Measurements from ENCODE around the gene CCDC197. TPM values are rescaled to one million over a fixed set of nuclear protein-coding genes. Genes with fewer than 3 reads are reported as not detected.

CCDC197 gene
- total RNA-seq, 3 donors from 2014 or later, result not detected

DNA sequence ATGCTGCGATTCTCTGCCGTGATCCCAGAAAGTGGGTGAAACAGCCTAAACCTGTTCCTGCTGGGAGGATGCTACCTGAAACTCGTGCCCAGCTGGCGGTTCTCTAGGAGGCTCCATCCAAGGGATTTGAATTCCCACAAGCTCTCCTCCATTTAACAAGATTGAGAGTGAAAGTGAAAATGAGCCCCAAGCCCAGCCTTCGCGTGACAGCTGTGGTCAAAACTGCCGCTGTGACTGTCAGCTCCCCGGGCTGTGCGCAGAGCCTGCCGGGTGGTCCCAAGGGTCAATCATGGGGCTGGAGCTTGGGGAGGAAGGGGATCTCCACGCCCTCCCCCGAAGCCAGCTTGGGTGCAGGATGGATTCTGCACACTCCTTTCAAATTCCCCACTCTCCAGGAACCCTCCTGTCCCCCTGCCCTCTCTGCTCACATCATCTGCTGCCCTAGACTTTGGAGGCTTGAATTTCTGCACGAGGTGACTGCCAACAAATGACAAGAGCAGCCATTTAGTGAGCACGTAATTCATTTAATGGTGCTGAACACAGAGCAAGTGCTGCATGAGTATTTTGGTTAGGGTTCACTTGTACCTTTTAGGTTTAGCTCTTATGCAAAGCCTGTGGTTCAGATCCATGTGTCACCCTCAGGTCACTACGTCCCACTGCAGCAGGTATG, 26.0 kb upstream of the CCDC197 start:
- intact Hi-C loops (cut with DNase I; ENCODE audit: low total_unique reads), result no loop called here
- H3K9me3 ChIP-seq, result no peaks in the 10 kb centered on the region
- H3K4me3 ChIP-seq, result peak overlapping the region; percentile 27 to 67 (median 44)
- H3K36me3 ChIP-seq, result no peaks in the 10 kb centered on the region
- peak overlapping the region in 1 of 2 donors; percentile 19 for H3K27ac ChIP-seq
- peak in 1 of 2 donors; percentile 23 for DNase-seq (ENCODE audit: low spot score in 2 of 2)
- H3K27me3 ChIP-seq, result no peaks in the 10 kb centered on the region
- no peaks in the 10 kb centered on the region for H3K4me1 ChIP-seq
- TF ChIP-seq POLR2AphosphoS5 (IDR thresholded peaks at IDR 0.05) (no peak), POLR2A (IDR thresholded peaks at IDR 0.05) (no peak)
- TF ChIP-seq, protein P1, sequence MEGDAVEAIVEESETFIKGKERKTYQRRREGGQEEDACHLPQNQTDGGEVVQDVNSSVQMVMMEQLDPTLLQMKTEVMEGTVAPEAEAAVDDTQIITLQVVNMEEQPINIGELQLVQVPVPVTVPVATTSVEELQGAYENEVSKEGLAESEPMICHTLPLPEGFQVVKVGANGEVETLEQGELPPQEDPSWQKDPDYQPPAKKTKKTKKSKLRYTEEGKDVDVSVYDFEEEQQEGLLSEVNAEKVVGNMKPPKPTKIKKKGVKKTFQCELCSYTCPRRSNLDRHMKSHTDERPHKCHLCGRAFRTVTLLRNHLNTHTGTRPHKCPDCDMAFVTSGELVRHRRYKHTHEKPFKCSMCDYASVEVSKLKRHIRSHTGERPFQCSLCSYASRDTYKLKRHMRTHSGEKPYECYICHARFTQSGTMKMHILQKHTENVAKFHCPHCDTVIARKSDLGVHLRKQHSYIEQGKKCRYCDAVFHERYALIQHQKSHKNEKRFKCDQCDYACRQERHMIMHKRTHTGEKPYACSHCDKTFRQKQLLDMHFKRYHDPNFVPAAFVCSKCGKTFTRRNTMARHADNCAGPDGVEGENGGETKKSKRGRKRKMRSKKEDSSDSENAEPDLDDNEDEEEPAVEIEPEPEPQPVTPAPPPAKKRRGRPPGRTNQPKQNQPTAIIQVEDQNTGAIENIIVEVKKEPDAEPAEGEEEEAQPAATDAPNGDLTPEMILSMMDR (IDR thresholded peaks at IDR 0.05), result no peak

DNA sequence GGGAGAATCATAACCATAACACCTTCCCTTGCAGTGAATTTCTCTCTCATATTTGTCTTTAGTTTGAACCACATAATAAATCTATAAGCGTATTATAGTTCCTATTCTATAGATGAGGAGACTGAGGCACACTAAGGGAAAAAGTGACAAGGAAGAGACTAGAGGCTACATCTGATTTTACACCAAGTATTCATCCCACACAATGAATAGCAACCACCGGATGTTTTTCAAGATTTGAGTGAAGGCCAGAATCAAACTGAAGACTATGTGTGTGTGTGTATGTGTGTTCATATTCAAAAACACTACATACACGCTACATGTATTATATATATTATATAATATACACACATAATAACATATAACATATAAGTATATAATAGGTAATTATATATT, 25.5 kb upstream of the CCDC197 start:
- H3K27ac ChIP-seq, result no peak overlapping the region
- intact Hi-C loops (cut with DNase I; ENCODE audit: low total_unique reads), result no loop called here
- H3K36me3 ChIP-seq, result no peaks in the 10 kb centered on the region
- TF ChIP-seq, protein P1 (IDR thresholded peaks at IDR 0.05), result no peak
- TF ChIP-seq POLR2AphosphoS5 (IDR thresholded peaks at IDR 0.05), result no peak
- TF ChIP-seq POLR2A (IDR thresholded peaks at IDR 0.05), result no peak
- no peaks in the 10 kb centered on the region for H3K4me1 ChIP-seq
- no peak for DNase-seq (ENCODE audit: low spot score in 2 of 2)
- H3K4me3 ChIP-seq, result peak overlapping the region in 1 of 3 donors; percentile 67
- no peaks in the 10 kb centered on the region for H3K9me3 ChIP-seq
- no peaks in the 10 kb centered on the region for H3K27me3 ChIP-seq

DNA sequence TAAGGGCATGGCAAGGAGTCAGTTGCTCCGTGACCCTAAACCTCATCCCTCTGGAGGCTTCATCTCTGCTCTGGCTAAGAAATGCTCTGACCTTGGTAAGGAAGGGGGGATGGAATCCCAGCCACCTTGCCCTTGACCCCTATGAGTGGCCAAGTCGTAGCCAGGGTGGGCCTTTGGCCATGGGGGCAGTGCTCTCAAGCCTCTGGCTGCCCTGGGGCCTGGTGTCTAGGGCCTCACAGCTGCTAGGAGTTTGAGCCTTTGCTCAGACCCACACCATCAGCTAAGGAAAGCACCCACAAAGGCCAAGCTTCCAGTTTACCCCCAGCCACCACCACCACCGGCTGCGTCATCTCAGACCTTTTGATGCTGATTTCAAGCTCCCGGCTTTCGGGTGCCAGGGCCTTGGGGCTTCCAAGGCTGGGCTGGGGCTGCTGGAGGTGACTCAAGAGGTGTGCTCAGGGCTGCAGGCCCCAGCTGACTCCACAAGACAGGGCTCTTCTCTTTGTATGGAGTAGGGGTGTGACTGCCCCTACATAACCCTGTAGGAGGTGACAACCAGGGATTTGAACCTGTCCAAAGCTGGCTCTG, 24.4 kb upstream of the CCDC197 start:
- no peaks in the 10 kb centered on the region for H3K36me3 ChIP-seq
- intact Hi-C loops (cut with DNase I; ENCODE audit: low total_unique reads), result no loop called here
- no peak for TF ChIP-seq POLR2A (IDR thresholded peaks at IDR 0.05)
- TF ChIP-seq, protein P1 (IDR thresholded peaks at IDR 0.05), result no peak
- H3K9me3 ChIP-seq, result no peaks in the 10 kb centered on the region
- no peaks in the 10 kb centered on the region for H3K27me3 ChIP-seq
- no peaks in the 10 kb centered on the region for H3K4me1 ChIP-seq
- no peak overlapping the region for H3K27ac ChIP-seq
- DNase-seq (ENCODE audit: low spot score in 2 of 2), result no peak
- H3K4me3 ChIP-seq, result no peak overlapping the region

DNA sequence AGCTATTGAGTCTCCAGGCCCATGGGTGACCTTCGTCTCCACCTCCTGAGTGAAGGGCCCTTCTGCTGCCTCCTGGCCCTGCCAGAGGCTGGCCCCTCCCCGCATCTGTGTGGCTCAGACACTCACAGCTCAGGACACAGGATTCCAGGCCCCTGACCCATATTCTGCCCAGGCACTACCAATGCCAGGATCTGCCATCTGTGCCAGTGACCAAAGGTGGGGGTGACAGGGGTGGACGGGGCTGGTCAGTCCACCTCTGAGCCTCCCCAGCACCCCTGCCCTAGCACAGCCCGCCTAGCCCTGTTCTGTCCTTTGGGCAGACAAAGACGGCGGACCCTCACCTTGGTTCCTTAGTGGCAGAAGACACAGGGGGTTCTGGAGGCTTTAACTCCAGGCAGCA, 23.5 kb upstream of the CCDC197 start:
- intact Hi-C loops (cut with DNase I; ENCODE audit: low total_unique reads), result no loop called here
- no peak for DNase-seq (ENCODE audit: low spot score in 2 of 2)
- no peaks in the 10 kb centered on the region for H3K4me1 ChIP-seq
- no peak overlapping the region for H3K4me3 ChIP-seq
- no peak overlapping the region for H3K27ac ChIP-seq
- TF ChIP-seq, protein P1 (IDR thresholded peaks at IDR 0.05), result no peak
- H3K27me3 ChIP-seq, result no peaks in the 10 kb centered on the region
- H3K9me3 ChIP-seq, result no peaks in the 10 kb centered on the region
- H3K36me3 ChIP-seq, result no peaks in the 10 kb centered on the region

DNA sequence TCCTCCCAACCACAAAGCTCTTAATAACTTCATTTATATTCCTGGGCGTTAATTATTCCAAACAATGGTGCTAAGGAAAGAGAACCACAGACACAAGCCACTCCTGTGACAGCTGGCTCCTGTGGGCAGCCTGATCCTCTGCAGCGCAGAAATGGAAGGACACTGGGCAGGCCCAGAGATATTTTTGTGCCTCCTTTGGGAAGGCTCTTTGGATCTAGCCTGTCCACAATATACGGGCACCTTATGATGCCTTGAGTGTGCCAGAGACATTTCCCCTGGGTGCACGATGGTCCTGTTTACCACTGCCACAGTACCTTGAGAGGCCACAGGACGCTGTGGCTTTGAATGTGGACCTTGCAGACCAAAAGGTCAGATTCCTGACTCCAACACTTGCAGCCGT, 22.8 kb upstream of the CCDC197 start:
- Histone ChIP-seq H3K27me3 (no peaks in the 10 kb centered on the region), H3K9me3 (no peaks in the 10 kb centered on the region), H3K4me1 (no peaks in the 10 kb centered on the region), H3K27ac (no peak overlapping the region), H3K4me3 (no peak overlapping the region), H3K36me3 (no peaks in the 10 kb centered on the region)
- TF ChIP-seq POLR2A (IDR thresholded peaks at IDR 0.05), result no peak
- TF ChIP-seq, protein P1 (IDR thresholded peaks at IDR 0.05), result no peak
- no peak for DNase-seq (ENCODE audit: low spot score in 2 of 2)
- intact Hi-C loops (cut with DNase I; ENCODE audit: low total_unique reads), result no loop called here

All from breast epithelium (tissue), 4 donors.